Keratinocyte (primary cell): ENCODE data around the gene NUAK1. TPM values are rescaled to one million over a fixed set of nuclear protein-coding genes. Genes with fewer than 3 reads are reported as not detected.

ENCODE experiments used
- DNase-seq: peaks from one replicate; pipeline ENCODE4 v3.0.0-alpha.2; 2011; ENCODE audit warnings: low read depth, missing footprints, low spot score
- FAIRE-seq: peaks from 2 replicates; lab custom pipeline; 2011; peaks lifted over from hg19 to GRCh38; lab: Jason Lieb, UNC
- H2AFZ ChIP-seq: 2 replicates; pipeline ENCODE4 v1.6.0; 2012; ENCODE audit warnings: low read length, control low read depth, inconsistent platforms; ENCODE audit not compliant: control insufficient read depth
- H3K27ac ChIP-seq: 2 replicates; pipeline ENCODE4 v1.5.1; 2011; ENCODE audit warnings: low read length; ENCODE audit not compliant: control insufficient read depth, insufficient read depth
- H3K27me3 ChIP-seq: 3 replicates; pipeline ENCODE4 v1.6.0; 2011; ENCODE audit warnings: low read length; ENCODE audit not compliant: control insufficient read depth, insufficient read depth; ENCODE audit errors: extremely low read depth
- H3K36me3 ChIP-seq, 2 experiments: 2 replicates in 1 of 2; 3 replicates in 1 of 2; pipeline ENCODE4 v1.5.1; 2011; ENCODE audit warnings: low read length in 2 of 2, mild to moderate bottlenecking in 1 of 2; ENCODE audit not compliant: control insufficient read depth in 2 of 2, insufficient read depth in 2 of 2; ENCODE audit errors: extremely low read depth in 1 of 2
- H3K4me1 ChIP-seq: 3 replicates; pipeline ENCODE4 v1.5.1; 2011; ENCODE audit warnings: low read length; ENCODE audit not compliant: control insufficient read depth, insufficient read depth; ENCODE audit errors: extremely low read depth
- H3K4me2 ChIP-seq: 3 replicates; pipeline ENCODE4 v1.6.0; 2011; ENCODE audit warnings: low read depth, low read length; ENCODE audit not compliant: control insufficient read depth, insufficient read depth; ENCODE audit errors: extremely low read depth
- H3K4me3 ChIP-seq, 3 experiments: fragments of 200-600 bp in 1 of 3; sonication (generic) in 1 of 3; 2 replicates in 2 of 3; 3 replicates in 1 of 3; pipeline ENCODE4 v1.5.1; 2011 to 2016; ENCODE audit warnings: low read length in 3 of 3, mild to moderate bottlenecking in 3 of 3, control low read depth in 2 of 3, inconsistent platforms in 1 of 3, low read depth in 1 of 3, mixed read lengths in 1 of 3, mixed run types in 1 of 3, moderate library complexity in 1 of 3; ENCODE audit not compliant: control insufficient read depth in 2 of 3, insufficient read depth in 2 of 3; ENCODE audit errors: extremely low read depth in 1 of 3
- H3K79me2 ChIP-seq: 2 replicates; pipeline ENCODE4 v1.6.0; 2012; ENCODE audit warnings: low read length; ENCODE audit not compliant: control insufficient read depth, insufficient read depth
- H3K9ac ChIP-seq: 3 replicates; pipeline ENCODE4 v1.6.0; 2011; ENCODE audit warnings: low read length; ENCODE audit not compliant: control insufficient read depth, insufficient read depth; ENCODE audit errors: extremely low read depth
- H3K9me1 ChIP-seq: 3 replicates; pipeline ENCODE4 v1.6.0; 2011; ENCODE audit warnings: low read length; ENCODE audit not compliant: control insufficient read depth, insufficient read depth; ENCODE audit errors: extremely low read depth
- H3K9me3 ChIP-seq: 2 replicates; pipeline ENCODE4 v1.5.1; 2012; ENCODE audit warnings: low read depth, low read length; ENCODE audit not compliant: control insufficient read depth
- H4K20me1 ChIP-seq: 3 replicates; pipeline ENCODE4 v1.6.0; 2011; ENCODE audit warnings: low read length; ENCODE audit not compliant: control insufficient read depth, insufficient read depth; ENCODE audit errors: extremely low read depth
- CTCF ChIP-seq, 3 experiments: IDR thresholded peaks in 1 of 3; conservative IDR thresholded peaks in 1 of 3; optimal IDR thresholded peaks in 1 of 3; 2 replicates in 2 of 3; 3 replicates in 1 of 3; pipeline versions ENCODE3 to v1.5.1; 2011; ENCODE audit warnings: low read length in 3 of 3, mild to moderate bottlenecking in 3 of 3, moderate library complexity in 2 of 3, control low read depth in 1 of 3, inconsistent platforms in 1 of 3; ENCODE audit not compliant: insufficient read depth in 2 of 3; ENCODE audit errors: extremely low read depth in 1 of 3
- EZH2 ChIP-seq: IDR thresholded peaks from one replicate; pipeline ENCODE4 v1.6.1; 2012; ENCODE audit warnings: inconsistent platforms, mild to moderate bottlenecking, low read length, moderate library complexity
- dilution Hi-C: fragments of 300-500 bp; cut with MboI; formaldehyde crosslinking; loops from one replicate; pipeline ENCODE4 v1.7.0; 2020; ENCODE audit warnings: low sequenced_read_pairs; ENCODE audit not compliant: extremely low pct_ligation_motif_present
- polyA plus RNA-seq, 5 experiments: library from polyadenylated mRNA; depleted of rRNA in 3 of 5; stranded (reverse) in 3 of 5; stranded (forward) in 1 of 5; unstranded in 1 of 5; fragments of >200 nt; gene quantifications; 1 replicate in 1 of 5; 2 replicates in 3 of 5; 3 replicates in 1 of 5; pipeline versions ENCODE4 v1.2.1 to v1.2.3, GENCODE V29; 2011 to 2012; ENCODE audit warnings: missing spikeins in 2 of 5, low read depth in 1 of 5, low replicate concordance in 1 of 5

NUAK1 gene
- polyA plus RNA-seq, 1 donor (not counting 4 experiments of a cell fraction or from before 2014, with no cell fraction given), result 12.3 TPM

GRCh38 chr12:106123110-106123509, 15.6 kb downstream of the NUAK1 start:
- Histone ChIP-seq H3K9me1 (peaks cover 4% of the 10 kb centered on the region), H3K4me2 (no peak overlapping the region), H2AFZ (no peak overlapping the region), H4K20me1 (no peaks in the 10 kb centered on the region), H3K4me1 (peaks cover 18% of the 10 kb centered on the region), H3K4me3 (no peak overlapping the region), H3K27ac (no peak overlapping the region), H3K36me3 (peaks cover 0 to 4% of the 10 kb centered on the region in 2 experiments), H3K79me2 (peaks cover 84% of the 10 kb centered on the region), H3K27me3 (no peaks in the 10 kb centered on the region), H3K9ac (no peak overlapping the region), H3K9me3 (no peaks in the 10 kb centered on the region)
- no peak for DNase-seq
- no peak for FAIRE-seq
- dilution Hi-C loops, result no loop called here
- no peak for TF ChIP-seq CTCF (optimal IDR thresholded peaks at IDR 0.05 in 1 of 3, IDR thresholded peaks at IDR 0.05 in 1 of 3, conservative IDR thresholded peaks at IDR 0.05 in 1 of 3; ENCODE audit: extremely low read depth in 1 of 3, insufficient read depth in 2 of 3, low read length in 3 of 3)
- no peak for TF ChIP-seq EZH2

- Histone ChIP-seq H3K4me2 (no peak overlapping the region), H3K27ac (no peak overlapping the region), H3K27me3 (no peaks in the 10 kb centered on the region), H4K20me1 (no peaks in the 10 kb centered on the region), H3K79me2 (peaks cover 84% of the 10 kb centered on the region), H3K9me1 (peaks cover 2% of the 10 kb centered on the region), H2AFZ (no peak overlapping the region), H3K4me1 (peaks cover 18% of the 10 kb centered on the region), H3K36me3 (peaks cover 0 to 4% of the 10 kb centered on the region in 2 experiments), H3K4me3 (no peak overlapping the region), H3K9me3 (no peaks in the 10 kb centered on the region), H3K9ac (no peak overlapping the region)
- FAIRE-seq (no peak), DNase-seq (no peak)
- dilution Hi-C loops, result no loop called here
- TF ChIP-seq CTCF (optimal IDR thresholded peaks at IDR 0.05 in 1 of 3, IDR thresholded peaks at IDR 0.05 in 1 of 3, conservative IDR thresholded peaks at IDR 0.05 in 1 of 3; ENCODE audit: extremely low read depth in 1 of 3, insufficient read depth in 2 of 3, low read length in 3 of 3) (no peak), EZH2 (no peak)
These were observed 16.8 kb downstream of the NUAK1 start for GRCh38 chr12:106122004-106122403.
